Ammon's horn (tissue), 1 donor: ENCODE results near the gene METTL23.
A peak's percentile ranks its signal among the peaks of the same experiment; 100 is the strongest.
"Not testable (repeated sequence)": the region's sequence is repeated elsewhere in the genome, so short reads cannot be mapped to it uniquely, and the experiment has no call there.

ENCODE experiments used
- DNase-seq: peaks from one replicate; pipeline ENCODE4 v3.0.0-alpha.2; 2016; ENCODE audit warnings: low spot score

METTL23 gene

DNA sequence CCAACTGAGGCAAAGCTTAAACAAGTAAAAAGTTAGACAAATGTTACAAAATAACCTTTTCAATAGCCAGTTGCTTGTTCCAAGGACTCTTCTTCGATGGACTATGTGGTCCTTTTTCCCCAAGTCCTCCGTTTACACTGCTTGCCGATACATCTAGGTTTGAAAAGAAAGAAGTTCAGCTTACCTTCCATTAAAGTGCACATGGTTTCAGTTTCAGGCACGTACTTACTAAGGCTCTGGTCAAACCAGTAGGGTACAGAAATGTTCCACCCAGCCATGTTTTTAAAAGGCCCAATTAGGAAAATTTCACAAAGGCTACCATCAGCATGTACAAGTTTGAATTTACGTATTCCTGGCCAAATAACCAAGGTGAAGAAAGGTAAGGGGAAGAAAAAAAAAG, 8.4 kb downstream of the METTL23 start:
- no peak for DNase-seq

DNA sequence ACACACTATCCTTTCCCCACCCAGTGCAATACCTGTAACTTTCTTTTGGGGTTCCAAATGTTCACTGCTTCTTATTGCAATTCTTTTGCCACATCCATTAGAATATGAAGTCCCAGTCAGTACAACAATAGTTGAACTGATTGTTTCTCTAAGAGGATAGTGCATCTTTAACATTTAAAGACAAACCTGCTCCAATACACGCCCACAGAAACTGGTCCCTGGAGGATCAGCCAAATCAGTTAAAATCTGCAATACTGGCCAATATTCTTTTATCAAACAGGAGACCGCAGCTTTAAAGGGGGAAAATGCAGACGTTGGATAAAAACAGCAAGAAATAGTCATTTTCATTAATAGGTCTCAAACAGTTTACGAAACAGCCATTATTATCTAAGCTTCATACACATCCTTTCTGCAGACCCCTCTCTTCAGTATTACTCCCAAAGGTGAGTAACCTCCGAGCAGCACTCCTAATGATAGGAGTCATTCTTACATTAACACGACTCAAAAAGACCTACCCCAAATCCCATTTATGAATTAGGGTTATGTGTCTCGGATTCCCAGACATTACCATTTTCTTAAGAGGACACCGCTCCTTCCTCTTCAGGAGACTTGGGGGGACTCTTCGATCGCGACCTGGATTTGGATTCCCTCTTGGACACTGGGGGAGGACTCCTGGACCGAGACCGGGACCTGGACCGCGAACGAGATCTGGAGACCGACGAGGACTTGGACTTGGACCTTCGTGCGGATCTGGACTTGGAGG, 9.1 kb downstream of the METTL23 start:
- no peak for DNase-seq

DNA sequence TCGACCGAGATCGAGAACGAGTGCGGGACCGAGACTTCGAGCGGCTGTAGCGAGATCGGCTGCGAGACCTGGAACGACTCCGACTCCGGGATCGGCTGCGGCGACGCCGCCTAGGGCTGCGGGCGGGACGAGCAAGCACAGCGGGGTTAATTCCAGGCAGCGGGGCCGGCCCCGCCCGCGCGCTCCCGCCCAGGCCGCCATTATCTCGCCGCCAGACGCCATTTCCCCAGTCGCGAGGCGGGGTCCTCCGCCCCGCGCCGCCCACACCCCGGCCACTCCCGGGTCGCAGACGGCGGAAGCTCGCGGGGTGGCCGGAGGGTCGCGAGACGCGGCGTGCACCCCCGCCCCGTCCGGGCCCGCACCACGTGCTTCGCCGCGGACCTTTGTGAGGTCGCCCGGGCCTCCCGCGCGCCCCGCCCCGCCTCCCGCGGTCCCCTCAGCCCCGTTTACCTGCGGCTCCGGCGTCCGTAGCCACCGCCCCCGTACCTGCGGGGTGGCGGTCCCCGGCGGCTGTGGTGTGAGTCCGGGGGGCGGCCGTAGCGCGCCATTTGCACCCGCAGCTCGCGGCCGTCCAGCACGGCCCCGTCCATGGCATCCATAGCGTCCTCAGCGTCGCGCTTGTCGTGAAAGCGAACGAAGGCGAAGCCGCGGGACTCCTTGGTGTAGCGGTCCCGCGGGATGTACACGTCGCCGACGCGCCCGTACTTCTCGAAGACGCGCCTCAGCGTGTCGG, 9.9 kb downstream of the METTL23 start:
- DNase-seq: peak; percentile 71

DNA sequence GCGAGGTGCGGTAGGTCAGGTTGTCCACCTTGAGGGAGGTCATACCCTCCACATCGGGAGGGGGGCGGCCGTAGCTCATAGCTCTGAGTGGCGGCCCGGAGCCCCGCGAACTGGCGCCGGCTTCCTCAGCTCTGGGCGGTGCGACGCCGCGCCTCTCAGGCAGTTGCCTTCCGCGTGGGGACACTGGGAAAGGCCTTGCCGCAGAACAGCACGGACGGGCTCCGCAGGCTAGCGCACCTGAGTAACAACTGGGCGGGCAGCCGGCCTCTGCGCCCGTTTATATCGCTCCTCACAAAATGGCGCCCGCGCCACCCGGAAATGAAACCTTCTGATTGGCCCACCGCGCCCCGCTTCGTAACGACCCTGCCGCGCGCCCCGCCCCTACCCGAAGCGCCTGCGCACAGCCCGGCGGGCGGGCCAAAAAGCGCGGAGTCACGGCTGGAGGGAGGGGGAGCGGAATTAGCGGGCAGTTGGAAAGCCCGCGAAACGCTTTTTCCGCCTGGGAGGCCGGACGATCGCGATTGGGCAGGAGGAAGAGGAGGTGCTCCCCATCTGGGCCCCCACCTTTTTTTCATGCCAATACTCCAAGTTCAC, 10.5 kb downstream of the METTL23 start, which contains the start of gene SRSF2:
Gene SRSF2 (minus strand): TSS at position 250 of the 594 bp plus-strand sequence. CDS start 171 bp downstream, at position 79.
- peak; percentile 96 for DNase-seq

DNA sequence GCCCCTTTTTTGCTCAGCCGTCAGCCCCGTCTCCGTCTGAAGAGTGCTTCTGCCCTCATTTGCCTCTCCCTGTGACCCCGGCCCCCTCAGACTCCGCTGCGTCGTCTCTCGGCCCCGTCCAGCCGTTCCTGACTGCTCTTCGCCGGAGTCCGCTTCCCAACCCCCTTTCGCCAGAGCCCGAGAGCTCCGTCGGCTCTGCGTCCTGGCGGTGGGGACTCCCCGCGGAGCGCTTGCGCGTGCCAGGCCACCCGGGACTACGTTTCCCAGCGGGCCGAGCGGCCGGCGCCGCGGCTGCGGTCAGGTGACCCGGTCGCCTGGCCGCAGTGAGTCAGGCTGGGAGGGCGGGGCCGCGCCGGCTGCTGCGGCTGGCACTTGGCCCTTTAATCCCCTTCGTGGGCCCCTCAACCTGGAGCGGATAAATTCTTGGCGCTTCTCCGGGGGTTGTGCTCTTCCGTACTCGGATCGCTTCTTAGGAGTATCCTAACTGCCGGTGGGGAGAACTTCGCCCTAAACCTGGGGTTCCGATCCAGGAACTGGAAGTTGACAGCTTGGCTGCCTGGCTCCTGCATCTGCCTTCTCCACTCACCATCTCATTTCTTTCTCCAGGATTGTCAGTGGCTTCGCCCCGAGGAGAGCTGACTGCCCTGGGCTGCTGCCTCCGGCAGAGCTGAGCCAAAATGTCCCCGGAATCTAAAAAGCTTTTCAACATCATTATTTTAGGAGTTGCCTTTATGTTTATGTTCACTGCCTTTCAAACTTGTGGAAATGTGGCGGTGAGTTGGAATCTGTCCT, 11.2 kb downstream of the METTL23 start, which contains the start of gene MFSD11:
Gene MFSD11 (plus strand): TSS at position 444 of the 792 bp plus-strand sequence. CDS start 234 bp downstream, at position 678.
- peak; percentile 92 for DNase-seq

DNA sequence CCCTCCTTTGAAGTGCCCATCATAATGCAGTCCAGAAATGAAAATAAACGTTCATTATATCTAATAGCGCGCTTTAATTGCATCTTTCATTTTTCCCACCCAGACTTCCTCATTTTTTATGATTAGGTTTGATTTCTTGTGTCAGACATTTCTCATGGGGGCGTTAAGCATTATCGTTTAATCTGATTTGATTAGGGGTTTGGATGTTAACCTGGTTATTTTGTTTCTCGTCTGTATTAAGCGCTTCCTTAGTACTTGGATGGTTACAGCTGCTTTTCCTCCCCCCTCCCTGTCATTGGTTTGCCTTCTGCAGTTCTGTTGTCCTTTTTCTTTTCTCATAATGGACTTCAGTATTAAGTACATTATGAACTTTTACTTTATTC, 11.8 kb downstream of the METTL23 start:
- no peak for DNase-seq

DNA sequence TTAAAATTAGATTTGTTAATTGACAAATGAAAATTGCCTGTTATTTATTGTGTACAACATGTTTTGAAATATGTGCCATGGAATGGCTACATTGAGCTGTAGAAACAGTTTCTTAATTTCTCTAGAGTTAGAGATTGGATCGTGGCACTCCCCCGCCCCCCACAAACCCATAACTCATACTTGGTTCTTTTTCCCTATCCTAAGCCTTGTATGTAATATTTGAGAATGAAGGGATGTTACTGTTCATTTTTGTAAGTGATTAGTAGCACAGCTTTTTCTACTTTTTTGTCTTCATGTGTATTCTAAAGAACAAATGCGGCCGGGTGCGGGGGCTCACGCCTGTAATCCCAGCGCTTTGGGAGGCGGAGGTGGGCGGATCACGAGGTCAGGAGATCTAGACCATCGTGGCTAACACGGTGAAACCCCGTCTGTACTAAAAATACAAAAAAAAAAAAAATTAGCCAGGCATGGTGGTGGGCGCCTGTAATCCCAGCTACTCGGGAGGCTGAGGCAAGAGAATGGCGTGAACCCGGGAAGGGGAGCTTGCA, 13.0 kb downstream of the METTL23 start:
- DNase-seq: not testable (repeated sequence)

DNA sequence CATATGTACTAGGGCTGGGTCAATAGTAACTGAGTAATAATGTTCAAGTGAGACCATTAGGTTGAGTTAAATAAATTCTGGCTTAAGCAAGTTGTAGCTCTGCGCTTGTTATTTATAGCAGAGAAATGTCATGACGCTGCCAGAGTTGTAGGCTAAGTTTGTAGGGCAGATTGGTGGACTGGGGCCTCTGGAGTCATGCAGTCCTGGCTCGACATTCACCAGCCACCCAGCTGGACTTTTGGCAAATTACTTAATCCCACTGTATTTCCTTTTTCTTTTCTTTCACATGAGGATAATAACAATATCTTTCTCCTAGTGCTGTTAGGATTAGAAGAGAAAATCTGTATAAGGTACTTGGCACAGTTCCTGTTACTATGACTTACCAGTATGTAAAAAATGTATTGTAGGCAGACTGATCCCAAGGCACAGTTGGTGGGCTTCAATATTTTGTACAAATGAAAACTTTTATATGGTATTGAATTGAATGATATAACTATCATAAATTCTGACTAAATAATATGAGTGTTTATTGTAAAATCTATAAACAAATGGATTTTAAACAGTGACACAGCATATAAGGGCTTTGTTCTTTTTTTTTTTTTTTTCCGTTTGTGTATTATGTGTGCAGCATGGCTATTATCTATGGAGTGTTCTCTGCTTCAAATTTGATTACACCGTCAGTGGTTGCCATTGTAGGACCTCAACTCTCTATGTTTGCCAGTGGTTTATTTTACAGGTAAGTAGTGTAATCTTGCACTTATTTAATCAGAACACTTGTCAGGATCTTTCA, 13.9 kb downstream of the METTL23 start:
- DNase-seq: no peak

DNA sequence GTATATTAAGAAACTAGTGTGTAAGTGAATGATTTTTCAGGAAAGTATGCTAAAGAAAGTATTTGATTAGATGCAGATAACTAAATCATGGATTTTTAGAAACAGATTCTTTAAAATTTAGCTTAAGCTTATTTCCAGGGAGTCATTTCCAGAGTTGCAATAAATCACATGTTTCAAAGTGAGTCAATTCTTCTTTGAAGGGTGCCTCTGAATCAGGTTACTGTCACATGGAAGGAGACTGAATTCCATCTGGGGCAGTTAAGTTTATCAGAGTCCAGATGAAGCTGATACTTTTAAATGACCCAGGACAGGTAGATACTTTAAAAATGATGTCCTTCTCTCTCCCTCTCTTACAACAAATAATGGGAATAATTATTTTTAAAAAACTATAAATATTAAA, 16.3 kb downstream of the METTL23 start:
- DNase-seq: no peak

DNA sequence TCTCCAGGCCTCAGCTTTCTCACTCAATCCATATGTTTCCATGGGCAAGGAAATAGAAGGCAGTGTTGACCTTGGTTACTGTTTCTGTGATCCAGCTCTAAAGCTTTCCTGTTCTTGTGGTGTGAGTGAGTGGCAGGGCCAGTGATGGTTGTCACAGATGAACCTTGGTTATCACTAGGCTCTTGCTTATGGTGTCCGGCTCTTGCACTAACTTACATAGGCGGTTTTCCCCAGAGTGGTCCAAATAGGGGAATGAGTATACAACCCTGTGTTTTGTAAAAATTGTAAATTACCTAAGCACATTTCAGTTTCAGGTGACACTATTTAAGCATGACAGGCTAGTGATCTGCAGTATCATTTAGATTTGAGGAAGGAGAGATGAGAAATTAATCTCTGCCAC, 18.1 kb downstream of the METTL23 start:
- no peak for DNase-seq

DNA sequence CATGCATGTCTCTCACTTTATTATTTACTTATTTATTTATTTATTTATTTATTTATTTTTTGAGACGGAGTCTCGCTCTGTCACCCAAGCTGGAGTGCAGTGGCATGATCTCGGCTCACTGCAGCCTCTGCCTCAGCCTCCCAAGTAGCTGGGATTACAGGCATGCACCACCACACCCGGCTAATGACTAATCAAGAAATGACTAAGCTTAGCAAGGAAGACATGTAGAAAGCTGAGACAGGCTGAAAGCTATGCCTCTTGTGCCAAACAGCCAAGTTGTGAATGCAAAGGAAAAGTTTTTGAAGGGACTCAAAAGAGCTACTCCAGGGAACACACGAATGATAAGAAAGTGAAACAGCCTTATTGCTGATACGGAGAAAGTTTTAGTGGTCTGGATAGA, 19.1 kb downstream of the METTL23 start:
- not testable (repeated sequence) for DNase-seq

DNA sequence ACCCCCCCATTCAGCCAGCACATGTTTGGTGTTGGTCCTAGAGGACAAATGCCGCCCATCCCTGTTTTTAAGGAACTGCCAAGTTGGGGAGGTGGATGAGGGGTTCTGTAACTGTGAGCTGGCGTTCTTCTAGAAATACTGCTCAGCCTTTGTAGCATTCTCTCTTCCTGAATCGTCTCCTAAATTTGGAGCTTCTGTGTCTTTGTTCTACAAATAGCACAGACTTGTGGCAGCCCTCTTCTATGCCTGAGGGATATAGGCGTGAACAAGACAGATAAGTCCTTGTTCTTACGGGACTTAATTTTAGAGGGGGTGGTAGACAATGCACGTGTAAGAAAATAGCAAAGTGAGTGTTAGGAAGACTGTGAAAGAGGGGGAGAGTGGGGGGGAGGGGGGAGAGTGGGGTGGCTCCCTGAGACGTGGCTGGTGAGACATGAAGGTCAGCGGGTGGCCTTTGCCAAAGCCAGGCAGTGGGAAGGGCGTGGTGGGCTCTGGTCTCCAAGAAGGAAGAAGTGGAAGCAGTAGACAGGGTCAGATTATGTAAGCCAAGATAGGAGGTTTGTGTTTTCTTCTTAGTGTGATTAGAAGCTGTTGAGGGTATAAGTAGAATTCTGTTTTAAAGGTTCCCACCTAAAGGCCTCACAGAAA, 21.2 kb downstream of the METTL23 start:
- no peak for DNase-seq

DNA sequence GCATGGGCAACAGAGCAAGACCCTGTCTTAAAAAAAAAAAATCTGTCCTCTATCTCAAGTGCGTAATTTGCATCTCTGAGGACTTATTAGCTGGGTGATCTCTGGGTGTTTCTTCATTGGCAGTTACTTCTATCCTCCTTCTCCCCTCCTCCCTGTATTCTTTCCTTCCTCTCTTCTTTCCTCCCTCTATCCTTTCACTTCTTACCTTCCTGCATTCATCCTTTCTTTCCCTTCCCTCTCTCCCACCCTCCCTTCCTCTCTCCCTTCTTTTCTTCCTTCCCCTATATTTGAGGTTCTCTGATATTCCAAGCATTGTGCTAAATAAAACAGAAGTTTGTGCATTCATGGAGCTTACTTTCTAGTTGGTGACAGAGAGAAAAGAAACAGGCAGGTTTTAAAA, 22.0 kb downstream of the METTL23 start:
- DNase-seq: no peak

DNA sequence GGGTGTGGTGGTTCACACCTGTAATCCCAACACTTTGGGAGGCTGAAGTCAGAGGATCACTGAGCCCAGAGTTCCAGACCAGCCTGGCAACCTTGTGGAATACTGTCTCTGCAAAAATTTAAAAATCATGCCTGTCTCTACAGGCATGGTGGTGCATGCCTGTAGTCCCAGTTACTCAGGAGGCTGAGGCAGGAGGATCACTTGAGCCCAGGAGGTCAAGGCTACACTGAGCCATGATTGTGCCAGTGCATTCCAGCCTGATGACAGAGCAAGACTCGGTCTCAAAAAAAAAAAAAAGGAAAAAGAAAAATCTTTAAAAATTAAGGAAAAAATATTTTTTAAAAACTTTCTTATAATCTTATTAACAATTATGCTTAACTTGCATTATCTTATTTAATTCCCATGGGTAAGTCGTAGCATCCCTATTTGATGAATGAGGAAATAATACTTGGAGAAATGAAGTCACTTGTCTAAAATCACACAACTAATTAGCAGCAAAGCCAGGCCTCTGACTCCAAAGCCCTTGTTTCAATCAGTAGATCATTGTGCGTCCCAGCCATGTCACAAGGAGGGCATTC, 24.9 kb downstream of the METTL23 start:
- no peak for DNase-seq

DNA sequence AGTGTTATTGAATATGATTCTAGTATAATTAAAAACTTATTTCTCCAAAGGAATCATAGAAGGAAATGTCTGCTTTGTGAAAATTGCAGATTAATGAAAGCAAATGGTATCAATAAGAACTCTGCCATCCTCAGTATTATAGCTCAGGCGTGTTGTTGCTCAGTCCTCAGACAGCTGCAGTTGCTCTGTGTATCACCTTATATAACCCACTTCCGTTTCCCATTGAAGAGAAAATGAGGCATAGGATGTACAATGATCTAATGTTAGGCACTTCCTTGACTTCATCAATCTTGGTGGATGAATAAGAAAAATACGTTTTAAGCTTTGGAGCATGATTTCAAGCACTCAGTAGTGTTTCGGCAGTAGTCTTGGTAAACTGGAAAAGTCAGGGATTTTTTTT, 25.4 kb downstream of the METTL23 start:
- DNase-seq: no peak

DNA sequence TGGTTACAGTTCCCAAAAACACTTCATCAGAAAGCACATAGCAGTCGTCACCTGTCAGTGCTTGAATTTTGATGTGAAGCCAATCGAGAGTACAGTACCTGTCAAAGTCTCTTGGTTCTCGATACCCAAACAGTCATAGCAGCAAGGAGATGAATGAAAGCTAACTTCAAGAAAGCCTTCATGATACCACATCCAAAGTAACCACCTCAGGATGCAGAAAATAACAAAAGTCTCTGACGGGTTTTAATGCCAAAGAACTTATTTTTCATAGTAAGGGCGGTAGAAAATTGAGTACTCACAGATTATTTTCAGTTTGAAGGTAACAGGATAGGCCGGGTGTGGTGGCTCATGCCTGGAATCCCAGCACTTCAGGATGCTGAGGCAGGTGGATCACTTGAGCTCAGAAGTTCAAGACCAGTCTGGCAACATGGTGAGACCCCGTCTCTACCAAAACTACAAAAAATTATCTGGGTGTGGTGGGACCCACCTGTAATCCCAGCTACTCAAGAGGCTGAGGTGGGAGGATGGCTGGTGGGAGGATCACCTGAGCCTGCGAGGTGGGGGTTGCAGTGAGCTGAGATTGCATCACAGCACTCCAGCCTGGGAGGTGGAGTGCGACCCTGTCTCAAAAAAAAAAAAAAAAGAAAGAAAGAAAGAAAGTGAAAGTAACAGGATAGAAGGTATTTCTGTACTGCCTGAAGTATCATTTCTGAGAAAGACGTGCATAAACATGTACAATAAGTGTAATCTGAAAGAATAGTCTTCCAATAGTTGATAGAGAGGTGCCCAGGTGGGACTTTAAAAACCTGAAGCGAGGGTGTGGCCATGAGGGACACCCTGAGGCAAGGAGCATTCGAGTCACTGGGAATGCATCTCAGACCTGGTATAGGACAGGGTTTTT, 26.7 kb downstream of the METTL23 start:
- no peak for DNase-seq

DNA sequence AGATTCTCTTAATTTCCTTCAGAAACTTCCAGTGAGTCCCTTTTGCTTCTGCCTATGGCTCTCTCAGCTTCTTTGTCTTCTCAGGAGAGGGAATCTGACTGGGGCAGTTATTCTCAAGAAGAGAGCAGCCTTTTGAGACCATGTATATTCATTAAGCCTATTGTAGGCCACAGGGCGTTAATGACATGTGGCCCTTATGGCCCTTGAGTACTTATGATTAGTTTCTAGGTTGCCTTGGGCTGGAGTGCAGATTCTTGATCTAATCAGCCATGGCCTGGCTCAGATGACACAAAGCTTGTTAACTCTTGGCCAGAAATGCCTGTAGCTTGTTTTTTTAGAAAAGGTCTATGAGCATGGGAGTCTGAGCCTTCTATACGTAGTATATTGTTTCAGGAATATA, 28.6 kb downstream of the METTL23 start:
- DNase-seq: no peak

DNA sequence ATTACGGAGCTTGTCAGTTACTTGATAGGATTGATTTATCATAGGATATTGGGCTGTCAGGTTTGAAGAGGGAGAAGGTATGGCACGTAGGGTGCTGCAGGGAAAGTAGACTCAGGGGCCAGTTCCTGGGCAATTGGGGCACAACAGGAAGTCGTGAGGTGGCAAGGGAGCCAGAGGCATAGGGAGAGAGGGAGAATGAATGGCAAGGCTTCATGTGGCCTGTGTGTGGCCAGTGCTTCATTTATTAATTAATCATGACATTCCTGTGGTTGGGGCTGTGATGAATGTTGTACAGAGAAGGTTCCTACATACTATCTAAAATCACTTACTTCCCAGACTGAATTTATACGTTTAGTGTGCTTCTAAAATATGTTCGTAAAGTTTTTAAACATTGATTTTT, 30.6 kb downstream of the METTL23 start:
- DNase-seq: no peak

DNA sequence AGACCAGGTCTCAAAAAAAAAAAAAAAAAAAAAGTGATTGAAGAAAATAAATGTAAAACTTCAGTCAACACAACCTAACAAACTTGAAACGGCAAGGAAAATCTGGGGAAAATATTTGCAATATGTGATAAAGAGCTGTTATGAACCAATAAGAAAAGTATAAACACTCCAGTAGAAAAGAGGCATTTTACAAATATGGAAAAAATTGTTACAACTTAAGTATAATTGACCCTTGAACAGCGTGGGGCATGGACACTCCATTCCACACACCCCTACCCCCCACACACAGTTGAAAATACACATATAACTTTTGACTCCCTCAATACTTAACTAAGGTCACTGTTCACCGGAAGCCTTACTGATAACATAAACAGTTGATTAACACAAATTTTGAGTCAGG, 31.9 kb downstream of the METTL23 start:
- DNase-seq: no peak
